Bone marrow (tissue), 2 donors: ENCODE measurements around the gene FDXR.
A peak's percentile ranks its signal among the peaks of the same experiment; 100 is the strongest.
"Not testable (repeated sequence)": the region's sequence is repeated elsewhere in the genome, so short reads cannot be mapped to it uniquely, and the experiment has no call there.

Source experiments
- DNase-seq, 2 donors: peaks; one replicate each; lab custom pipeline; 2025; lab: John Stamatoyannopoulos, UW

The FDXR gene, protein sequence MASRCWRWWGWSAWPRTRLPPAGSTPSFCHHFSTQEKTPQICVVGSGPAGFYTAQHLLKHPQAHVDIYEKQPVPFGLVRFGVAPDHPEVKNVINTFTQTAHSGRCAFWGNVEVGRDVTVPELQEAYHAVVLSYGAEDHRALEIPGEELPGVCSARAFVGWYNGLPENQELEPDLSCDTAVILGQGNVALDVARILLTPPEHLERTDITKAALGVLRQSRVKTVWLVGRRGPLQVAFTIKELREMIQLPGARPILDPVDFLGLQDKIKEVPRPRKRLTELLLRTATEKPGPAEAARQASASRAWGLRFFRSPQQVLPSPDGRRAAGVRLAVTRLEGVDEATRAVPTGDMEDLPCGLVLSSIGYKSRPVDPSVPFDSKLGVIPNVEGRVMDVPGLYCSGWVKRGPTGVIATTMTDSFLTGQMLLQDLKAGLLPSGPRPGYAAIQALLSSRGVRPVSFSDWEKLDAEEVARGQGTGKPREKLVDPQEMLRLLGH

DNA sequence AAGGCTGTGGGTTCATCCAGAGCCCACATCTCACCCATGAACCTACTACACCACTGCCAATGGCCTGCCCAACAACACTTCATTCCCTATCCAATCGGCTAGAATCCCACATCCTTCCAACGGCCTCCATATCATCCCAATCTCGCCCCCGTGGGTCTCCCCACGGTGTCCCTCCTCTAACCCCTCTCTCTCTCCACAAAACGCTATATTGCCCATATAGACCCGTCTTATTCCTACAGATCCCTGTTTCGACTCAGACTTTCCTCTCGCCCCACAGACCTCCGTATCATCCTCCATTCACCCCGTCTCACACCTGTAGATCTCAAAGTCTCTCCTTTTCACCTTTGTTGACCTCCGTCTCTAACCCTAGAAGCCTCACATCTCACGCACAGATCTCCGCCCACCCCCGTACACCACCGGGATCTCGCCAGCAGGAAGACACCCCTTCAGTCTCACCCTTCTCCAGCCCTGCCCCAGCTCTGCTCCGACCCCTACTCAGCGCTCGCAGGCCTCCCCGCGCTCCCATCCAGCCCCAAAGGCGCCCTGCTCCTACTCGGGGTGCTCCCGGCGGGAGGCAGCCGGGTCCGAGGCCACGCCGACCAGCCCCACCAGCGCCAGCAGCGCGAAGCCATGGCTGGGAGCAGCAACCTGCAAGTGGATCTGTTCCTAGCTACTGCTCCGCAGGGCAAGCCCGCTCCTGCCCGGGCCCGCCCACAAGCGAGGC lies at the start of gene FDXR:
FDXR (minus strand) TSS at position 682 of the 724 bp plus-strand sequence; CDS start at position 632, 50 bp downstream.
- DNase-seq: no peak

DNA sequence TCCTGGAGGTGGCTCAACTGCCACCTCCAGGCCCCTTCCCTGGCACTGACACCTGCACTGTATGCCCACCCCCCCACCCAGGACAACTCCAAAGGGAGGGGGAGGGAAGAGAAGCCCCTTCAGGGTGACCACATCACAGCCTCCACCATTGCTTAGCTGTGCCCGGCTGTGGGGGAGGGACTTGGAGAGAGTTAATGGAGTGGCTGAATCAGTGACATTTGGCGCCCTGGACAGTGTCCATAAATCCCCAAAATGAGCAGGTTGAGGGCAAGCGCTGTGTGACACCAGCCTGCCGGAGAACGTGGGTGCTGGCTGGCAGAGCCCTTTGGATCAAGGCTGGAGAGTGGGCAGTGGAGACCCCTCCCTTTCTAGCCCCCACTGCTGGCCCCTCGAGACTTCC lies 49.4 kb upstream of the FDXR start:
- no peak for DNase-seq

DNA sequence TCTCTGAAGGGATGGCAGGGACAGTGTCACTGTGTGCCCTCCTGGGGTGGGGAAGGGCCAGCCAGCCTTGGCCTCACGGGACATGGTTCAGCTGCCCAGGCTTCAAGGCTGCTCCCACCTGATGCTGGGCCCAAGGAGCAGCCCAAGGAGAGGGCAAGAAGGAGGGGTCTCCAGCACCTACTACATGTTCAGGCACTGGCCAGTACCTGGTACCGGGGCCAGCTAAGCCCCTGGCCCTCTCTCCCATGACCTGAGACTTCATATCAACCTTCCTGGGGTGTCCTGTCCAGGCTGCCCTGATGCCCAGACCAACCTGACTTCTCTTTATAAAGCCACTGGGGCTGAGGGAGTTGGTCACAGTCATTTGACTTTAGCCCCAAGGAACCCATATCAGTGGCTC lies 49.0 kb upstream of the FDXR start:
- no peak for DNase-seq

DNA sequence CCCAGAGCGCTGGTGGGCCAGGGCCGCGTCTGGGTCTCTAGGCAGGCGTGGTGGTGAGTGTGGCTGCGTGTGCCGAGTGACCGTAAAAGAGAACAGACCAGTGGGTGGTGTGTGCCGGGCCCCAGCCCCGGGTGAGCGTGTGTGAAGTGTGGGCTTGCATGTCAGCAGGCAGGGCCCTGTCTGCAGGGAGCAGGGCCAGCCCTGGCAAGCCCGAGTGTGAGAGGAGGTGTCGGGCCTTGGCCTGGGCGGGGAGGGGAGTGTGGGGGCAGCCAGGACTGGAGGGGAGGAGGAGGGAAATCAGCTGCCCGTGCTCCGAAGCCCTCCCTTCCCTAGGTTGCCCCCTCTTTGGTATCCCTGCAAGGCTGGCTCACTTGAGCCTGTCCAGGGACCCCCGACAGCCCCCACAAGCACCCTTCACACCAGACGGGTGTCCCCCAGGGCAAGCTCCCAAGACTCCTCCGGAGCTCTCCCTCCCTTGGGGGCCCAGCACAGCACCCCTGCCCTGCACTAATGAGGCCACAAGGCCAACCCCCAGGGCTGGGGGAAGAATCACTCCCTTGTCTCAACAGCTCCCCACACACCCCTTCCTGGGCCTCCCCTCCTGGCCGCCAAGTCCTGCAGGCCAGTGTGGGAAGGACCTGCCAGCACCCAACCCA lies 48.4 kb upstream of the FDXR start:
- no peak for DNase-seq

DNA sequence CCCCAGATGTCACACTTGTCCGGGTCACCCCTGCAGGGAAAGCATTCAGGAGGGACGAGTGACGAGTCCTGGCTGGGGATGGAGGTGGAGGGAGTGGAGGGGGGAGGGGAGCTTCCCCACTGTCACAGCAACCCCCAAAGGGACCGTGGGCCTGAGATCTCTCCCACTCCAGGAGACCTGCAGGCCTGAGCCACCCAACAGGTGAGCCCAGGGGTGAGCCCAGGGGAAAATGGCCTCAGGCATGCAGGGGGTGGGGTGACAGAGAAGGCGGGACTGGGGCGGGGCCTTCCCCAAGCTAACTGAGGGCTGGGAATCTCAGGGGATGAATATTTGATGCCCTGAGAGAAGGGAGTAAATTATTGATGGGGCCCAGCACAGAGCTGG lies 47.8 kb upstream of the FDXR start:
- no peak for DNase-seq

DNA sequence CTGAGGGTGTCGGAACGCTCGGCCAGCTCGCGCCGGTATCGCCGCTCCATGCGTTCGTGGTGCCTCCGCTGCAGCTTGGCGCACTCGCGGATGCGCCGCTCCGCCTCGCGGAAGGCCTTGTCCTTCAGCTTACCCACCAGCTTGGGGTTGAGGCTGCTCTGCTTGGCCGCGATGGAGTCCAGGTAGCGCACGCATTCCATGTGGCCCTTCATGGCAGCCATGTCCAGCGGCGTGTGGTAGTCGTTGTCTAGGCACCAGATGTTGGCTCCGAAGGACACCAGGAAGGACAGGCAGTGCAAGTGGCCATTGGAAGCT lies 47.5 kb upstream of the FDXR start:
- DNase-seq: no peak

DNA sequence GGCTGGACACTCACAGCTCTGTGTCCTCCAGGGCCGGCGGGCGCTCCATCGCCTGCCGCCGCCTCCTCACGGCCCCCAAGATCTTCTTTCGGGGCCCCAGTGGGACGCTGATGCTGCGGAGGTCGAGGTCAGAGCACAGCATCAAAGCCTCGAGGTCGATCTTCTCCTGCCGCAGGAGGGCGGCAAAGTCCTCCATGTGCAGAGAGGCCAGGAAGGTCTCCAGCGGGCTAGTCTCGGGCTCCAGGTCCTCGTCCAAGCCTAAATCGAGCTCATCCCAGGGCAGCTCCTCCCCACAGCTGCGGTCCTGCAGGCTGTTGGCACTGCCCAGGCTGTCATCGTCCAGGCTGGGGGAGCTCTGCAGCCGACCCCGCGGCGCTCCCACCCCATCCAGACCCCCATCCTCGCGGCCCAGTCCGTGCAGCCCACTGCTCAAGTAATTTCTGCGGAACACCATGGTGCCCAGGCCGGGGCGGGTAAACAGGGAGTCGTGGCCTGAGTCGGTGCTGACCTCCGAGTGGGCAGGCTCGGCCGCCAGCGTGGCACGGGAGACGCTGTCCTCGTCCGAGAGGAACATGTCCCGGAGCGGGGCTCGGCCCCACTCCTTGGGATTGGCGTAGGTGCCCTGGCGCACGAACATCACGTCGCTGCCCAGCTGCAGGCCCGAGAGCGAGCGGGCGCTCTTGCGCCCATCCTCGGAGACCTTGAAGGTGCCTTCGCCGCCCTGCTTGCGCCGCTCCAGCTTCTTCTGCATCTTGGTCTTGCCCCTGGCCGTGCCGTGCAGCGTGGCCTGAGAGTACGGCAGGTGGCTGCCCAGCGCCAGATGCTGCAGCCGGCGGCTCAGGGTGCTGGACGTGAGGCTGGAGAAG lies 46.9 kb upstream of the FDXR start:
- no peak for DNase-seq

DNA sequence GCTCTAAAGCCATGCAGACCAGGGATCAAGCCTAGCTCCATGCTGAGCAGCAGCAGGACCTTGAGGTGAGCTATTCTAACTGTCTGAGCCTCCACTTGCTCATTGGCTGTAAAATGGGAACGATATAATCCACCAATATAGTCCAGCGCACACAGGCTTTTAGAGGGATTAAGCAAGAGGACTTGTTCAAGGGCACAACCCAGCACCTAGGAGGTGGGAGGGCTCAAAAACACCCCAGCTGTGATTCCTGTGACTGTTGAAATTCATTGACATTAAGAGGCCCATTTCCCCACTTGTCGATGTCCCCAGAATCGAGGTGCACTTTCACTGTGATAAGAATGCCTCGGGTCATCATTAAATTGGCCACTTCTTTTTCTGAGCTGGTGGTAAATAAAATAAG lies 46.1 kb upstream of the FDXR start:
- no peak for DNase-seq

DNA sequence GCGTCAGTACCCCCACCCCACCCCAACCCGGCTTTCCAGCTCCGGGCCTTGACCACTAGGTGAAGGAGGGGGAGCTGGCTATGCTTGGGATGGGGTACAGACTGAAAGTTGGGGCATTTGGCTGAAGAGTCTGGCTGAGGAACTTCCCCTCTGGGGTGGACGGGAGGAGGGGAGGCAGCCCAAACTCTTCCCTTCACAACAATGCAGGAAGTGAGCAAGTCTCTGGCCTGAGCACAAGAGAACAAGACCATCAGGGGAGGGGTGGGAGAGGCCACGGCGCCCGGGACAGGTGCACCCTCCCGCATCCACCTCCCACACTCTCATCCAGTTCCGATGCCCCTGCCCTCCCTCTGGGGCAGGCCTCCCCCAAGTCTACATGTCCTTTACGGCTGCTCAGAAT lies 44.6 kb upstream of the FDXR start:
- DNase-seq: peak in 1 of 2 donors; percentile 30

DNA sequence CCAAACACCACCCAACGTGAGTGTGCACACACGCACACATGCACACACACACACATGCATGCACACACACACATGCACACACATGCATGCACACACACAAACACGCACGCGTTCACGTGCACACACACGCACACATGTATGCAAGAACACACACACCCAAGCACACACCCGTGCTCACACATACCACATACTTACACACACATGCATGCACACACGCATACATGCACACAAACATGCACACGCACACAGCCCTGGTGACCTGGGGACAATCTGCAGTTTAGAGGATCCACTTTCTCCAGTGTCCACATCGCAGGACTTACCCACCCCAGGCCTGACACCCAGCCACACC lies 44.0 kb upstream of the FDXR start:
- no peak for DNase-seq

DNA sequence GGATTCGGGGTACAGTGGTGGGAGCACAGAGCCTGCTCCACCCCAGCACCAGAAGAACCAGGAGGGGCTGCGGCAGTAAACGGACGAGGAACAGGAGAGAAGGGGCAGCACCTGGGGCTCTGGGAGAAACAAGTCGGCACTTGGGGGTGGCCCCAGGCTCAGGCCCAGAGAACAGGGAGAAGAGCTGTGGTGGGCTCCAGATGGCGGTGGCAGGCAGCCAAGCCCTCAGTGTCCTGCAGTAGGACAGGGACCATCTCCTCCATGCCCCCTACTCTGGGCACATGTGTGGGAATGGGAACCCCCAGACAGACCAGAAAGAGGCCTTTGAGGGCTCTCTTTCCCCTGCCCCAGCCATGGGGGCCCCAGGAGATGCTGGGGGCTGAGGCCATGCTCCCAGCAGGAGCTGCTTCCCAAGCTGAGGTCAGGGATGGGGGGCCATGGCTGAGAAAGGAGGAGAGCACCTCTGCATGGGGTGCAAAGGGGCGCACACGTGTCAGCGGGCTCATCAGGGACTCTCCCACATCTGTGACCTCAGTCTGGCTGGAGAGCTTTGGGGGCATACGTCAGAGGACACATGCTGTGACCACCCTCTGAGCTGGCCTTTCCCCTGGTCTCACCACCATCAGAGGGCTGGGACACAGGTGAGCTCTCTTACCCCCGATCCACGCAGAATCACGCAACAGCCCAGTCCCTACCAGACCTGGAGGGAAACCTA lies 43.5 kb upstream of the FDXR start:
- DNase-seq: no peak

DNA sequence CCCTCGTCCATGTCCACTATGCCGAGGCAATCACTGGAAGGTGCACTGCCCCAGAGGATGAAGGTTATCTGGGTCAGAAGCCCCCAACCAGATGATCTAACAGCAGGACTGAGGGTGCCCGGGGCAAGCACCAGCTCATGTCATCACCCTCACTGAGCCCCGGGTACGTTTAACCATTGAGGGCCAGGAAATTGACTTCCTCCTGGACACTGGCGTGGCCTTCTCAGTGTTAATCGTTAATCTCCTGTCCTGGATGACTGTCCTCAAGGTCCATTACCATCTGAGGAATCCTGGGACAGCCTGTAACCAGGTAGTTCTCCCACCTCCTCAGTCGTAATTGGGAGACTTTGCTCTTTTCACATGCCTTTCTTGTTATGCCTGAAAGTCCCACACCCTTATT lies 38.6 kb upstream of the FDXR start:
- not testable (repeated sequence) for DNase-seq

DNA sequence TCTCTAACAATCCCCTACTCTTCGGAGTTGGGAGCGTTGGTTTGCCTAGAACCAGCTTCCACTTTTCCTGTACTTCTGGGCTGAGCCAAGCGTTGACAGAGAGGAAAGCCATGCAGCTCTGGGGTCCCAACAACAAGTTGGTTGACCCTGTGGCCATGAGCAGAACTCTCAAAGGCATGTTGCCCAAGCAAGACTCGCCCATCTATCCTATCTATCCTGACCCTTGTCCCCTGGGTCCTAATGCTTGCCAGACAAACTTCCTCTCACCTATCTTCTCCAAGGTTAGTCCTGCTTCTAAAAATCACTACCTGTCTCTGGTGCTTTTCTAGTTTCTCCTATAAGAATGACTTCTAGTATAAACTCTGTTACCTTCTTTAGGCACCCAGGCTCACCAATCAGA lies 36.3 kb upstream of the FDXR start:
- DNase-seq: not testable (repeated sequence)

DNA sequence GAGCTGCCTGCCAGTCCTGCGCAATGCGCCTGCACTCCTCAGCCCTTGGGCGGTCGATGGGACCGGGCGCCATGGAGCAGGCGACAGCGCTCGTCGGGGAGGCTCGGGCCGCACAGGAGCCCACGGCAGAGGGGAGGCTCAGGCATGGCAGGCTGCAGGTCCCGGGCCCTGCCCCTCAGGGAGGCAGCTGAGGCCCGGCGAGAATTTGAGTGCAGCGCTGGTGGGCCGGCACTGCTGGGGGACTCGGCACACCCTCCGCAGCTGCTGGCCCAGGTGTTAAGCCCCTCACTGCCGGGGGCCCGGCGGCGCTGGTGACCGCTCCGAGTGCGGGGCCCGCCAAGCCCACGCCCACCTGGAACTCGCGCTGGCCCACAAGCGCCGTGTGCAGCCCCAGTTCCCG lies 34.2 kb upstream of the FDXR start:
- DNase-seq: no peak

DNA sequence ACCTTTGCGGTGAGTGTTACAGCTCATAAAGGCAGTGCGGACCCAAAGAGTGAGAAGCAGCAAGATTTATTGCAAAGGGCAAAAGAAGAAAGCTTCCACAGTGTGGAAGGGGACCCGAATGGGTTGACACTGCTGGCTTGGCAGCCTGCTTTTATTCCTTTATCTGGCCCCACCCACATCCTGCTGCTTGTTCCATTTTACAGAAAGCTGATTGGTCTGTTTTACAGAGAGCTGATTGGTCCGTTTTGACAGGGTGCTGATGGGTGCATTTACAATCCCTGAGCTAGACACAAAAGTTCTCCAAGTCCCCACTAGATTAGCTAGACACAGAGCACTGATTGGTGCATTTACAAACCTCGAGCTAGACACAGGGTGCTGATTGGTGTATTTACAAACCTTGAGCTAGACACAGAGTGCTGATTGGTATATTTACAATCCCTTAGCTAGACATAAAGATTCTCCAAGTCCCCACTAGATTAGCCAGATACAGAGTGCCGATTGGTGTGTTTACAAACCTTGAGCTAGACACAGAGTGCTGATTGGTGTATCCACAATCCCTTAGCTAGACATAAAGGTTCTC lies 33.5 kb upstream of the FDXR start:
- DNase-seq: not testable (repeated sequence)

DNA sequence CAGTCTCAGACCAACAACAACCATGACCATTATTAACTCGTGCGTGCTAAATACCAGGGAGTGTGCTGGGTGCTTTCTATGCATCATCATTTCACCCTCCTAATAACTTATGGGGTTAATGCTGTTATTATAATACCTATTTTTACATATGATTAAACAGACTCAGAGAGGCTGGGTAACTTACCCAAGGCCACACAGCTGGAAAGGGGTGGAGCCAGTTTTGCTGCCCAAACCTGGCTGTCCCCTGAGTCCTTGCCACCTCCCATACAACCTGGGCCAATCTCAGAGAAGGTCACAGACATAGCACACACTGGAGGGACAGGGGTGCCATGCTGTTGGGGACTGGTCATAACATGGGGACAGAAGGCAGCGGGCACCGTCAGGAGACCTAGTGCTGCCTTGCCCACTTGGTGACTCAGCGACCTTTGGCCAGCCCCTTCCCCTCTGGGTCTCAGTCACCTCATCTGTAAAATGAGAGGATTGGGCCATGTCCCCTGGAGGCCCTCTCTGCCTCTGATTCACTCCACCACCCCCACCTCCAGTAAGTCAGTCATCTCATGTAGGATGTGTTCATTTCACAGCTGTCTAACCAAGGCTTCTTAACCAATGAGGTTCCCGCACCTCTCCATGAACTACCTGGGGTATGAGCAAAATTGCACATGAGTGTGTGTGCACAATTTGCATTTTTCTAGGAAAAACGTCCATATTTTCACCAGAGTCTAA lies 32.1 kb upstream of the FDXR start:
- no peak for DNase-seq

DNA sequence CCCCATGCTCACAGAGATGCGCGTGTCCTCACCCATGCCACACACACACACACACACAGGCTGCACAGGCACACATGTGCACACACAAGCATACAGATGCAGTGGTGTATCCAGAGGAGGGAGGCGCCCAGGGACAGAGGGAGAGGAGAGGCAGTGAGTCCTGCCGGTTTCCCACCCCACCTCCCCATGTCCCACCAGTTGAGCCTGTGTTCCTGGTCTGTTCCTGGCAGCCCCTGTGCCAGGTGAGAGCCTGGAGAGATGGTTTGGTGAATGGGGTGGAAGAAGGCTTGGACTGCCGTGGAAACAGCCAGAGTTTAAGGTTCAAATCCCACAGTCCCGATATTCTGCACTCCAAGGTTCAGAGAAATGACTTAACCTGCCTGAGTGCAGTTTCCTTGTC lies 30.9 kb upstream of the FDXR start:
- no peak for DNase-seq

DNA sequence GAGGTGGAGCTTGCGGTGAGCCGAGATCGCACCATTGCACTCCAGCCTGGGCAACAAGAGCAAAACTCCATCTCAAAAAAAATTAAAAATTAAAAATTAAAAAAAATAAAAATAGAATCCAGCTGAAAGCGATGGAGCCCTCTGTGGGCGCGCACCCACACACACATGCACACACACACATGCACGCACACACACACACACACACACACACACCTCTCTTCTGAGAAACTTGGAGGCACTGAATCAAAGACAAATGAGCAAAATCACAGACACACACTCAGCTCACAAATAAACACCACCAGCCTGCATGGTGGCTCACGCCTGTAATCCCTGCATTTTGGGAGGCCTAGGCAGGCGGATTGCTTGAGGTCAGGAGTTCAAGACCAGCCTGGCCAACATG lies 30.2 kb upstream of the FDXR start:
- no peak for DNase-seq

DNA sequence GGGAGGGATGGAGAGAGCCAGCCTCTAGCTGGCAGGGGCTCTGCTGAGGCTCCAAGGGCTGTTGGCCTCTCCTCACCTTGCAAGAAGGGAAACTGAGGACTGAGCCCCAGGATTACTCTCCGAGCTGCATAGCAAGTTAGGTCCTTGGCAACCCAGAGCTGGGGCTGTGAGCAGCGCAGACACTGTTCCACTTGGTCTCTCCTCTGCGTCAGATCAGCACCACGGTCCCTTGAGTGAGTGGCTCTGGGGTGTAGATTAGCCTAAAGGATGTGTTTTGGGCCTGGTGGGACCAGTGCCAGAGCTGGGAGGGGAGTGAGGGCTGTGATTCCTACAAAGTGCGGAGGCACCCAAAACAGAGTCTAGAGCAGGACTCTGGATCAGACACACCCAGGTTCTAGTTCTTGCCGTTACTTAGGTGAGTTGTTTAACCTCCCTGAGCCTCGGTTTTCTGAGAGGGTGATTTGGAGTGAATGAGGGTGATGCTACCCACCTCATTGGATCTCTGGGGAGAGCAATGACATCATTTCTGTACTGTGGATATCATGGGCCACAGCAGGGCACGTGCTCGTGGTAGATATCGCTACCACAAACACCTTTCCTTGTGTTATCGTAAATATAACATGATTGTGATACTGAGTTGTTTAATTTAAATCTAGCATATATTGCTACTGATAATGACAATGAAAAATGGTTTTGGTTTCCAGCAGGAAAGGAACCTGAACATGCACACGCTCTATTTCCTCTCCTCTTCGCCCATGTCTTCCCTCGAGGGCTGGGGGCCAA lies 28.8 kb upstream of the FDXR start:
- DNase-seq: no peak

DNA sequence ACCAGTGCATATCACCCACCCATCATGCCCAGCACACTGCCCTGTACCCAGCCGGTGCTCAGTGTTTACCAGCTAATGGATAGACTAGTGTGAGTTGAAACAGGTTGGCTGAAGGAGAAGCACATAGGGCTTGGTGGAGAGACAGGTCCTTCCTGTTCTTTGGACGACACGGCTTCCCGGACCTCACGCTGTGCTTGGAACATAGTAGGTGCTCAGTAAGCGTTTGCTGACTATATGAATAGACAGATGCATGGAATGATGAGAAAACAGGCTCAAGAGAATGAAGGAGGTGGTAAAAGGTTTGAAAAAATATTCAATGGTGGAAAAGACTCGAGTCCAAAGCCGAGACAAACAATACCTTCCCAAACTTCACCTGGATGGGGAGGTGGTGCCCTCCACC lies 27.4 kb upstream of the FDXR start:
- DNase-seq: no peak
